ENCODE data around the gene SLITRK1. TPM values are rescaled to one million over a fixed set of nuclear protein-coding genes. Genes with fewer than 3 reads are reported as not detected.

SLITRK1 gene
- total and polyA plus RNA-seq, 5 donors: not detected

GRCh38 chr13:83882606-83882959 lies 309 bp upstream of the SLITRK1 start:
- WGBS: 9% methylated on average over 9 of the region's 9 CpGs
- H3K27me3 ChIP-seq (ENCODE audit: control insufficient read depth, insufficient read depth): no peaks in the 10 kb centered on the region

GRCh38 chr13:83881140-83881684 lies 1.1 kb downstream of the SLITRK1 start:
- ATAC-seq (no peak), DNase-seq (no peak)
- intact Hi-C loops (cut with DNase I): no loop called here
- H3K27ac ChIP-seq (ENCODE audit: low read length): no peak overlapping the region
- H3K4me3 ChIP-seq (ENCODE audit: low read length): no peak overlapping the region
- 3% methylated on average over 19 of the region's 19 CpGs for WGBS
- H3K9me3 ChIP-seq (ENCODE audit: control insufficient read depth, low read length): peaks cover 4% of the 10 kb centered on the region
- H3K27me3 ChIP-seq (ENCODE audit: control insufficient read depth, insufficient read depth): no peaks in the 10 kb centered on the region
- H3K4me1 ChIP-seq (ENCODE audit: control insufficient read depth, insufficient read depth, low read length): no peaks in the 10 kb centered on the region

More at GRCh38 chr13:83882606-83882959, 309 bp upstream of the SLITRK1 start:
- H3K4me3 ChIP-seq (ENCODE audit: low read length): no peak overlapping the region
- ATAC-seq: no peak
- no peak overlapping the region for H3K27ac ChIP-seq (ENCODE audit: low read length)
- DNase-seq: no peak
- intact Hi-C loops (cut with DNase I): no loop called here
- peaks cover 4% of the 10 kb centered on the region for H3K9me3 ChIP-seq (ENCODE audit: control insufficient read depth, low read length)
- H3K4me1 ChIP-seq (ENCODE audit: control insufficient read depth, insufficient read depth, low read length): no peaks in the 10 kb centered on the region

- whole genome bisulfite sequencing: 5% methylated on average over 26 of the region's 26 CpGs
- DNase-seq: peak in 1 of 3 donors; percentile 22
- peaks cover 4% of the 10 kb centered on the region for H3K9me3 ChIP-seq (ENCODE audit: control insufficient read depth, low read length)
- ATAC-seq: no peak
- intact Hi-C loops (cut with DNase I): no loop called here
- H3K4me3 ChIP-seq (ENCODE audit: low read length): no peak overlapping the region
- H3K27ac ChIP-seq (ENCODE audit: low read length): no peak overlapping the region
- H3K4me1 ChIP-seq (ENCODE audit: control insufficient read depth, insufficient read depth, low read length): no peaks in the 10 kb centered on the region
- H3K27me3 ChIP-seq (ENCODE audit: control insufficient read depth, insufficient read depth): no peaks in the 10 kb centered on the region
These were observed 1.8 kb downstream of the SLITRK1 start for GRCh38 chr13:83880275-83881139.

GRCh38 chr13:83879431-83880171 lies 2.7 kb downstream of the SLITRK1 start:
- no peak for ATAC-seq
- Histone ChIP-seq H3K27ac (ENCODE audit: low read length) (no peak overlapping the region), H3K4me1 (ENCODE audit: control insufficient read depth, insufficient read depth, low read length) (no peaks in the 10 kb centered on the region), H3K4me3 (ENCODE audit: low read length) (no peak overlapping the region), H3K9me3 (ENCODE audit: control insufficient read depth, low read length) (peaks cover 4% of the 10 kb centered on the region), H3K27me3 (ENCODE audit: control insufficient read depth, insufficient read depth) (no peaks in the 10 kb centered on the region)
- peak in 1 of 3 donors; percentile 15 for DNase-seq
- intact Hi-C loops (cut with DNase I): no loop called here
- whole genome bisulfite sequencing: 4% methylated on average over 33 of the region's 33 CpGs

GRCh38 chr13:83878691-83879430 lies 3.4 kb downstream of the SLITRK1 start:
- ATAC-seq (no peak), DNase-seq (peak in 2 of 3 donors; percentile 24 to 38)
- no peak overlapping the region for H3K27ac ChIP-seq (ENCODE audit: low read length)
- no peak overlapping the region for H3K4me3 ChIP-seq (ENCODE audit: low read length)
- 5% methylated on average over 31 of the region's 31 CpGs for WGBS
- H3K27me3 ChIP-seq (ENCODE audit: control insufficient read depth, insufficient read depth): no peaks in the 10 kb centered on the region
- H3K9me3 ChIP-seq (ENCODE audit: control insufficient read depth, low read length): peaks cover 4% of the 10 kb centered on the region
- no peaks in the 10 kb centered on the region for H3K4me1 ChIP-seq (ENCODE audit: control insufficient read depth, insufficient read depth, low read length)
- intact Hi-C loops (cut with DNase I): no loop called here

- no peaks in the 10 kb centered on the region for H3K4me1 ChIP-seq (ENCODE audit: control insufficient read depth, insufficient read depth, low read length)
- H3K9me3 ChIP-seq (ENCODE audit: control insufficient read depth, low read length): peaks cover 4% of the 10 kb centered on the region
- no peaks in the 10 kb centered on the region for H3K27me3 ChIP-seq (ENCODE audit: control insufficient read depth, insufficient read depth)
- ATAC-seq: no peak
- no peak overlapping the region for H3K27ac ChIP-seq (ENCODE audit: low read length)
- no peak overlapping the region for H3K4me3 ChIP-seq (ENCODE audit: low read length)
- 41% methylated on average over 12 of the region's 12 CpGs for WGBS
- DNase-seq: no peak
- intact Hi-C loops (cut with DNase I): no loop called here
These were observed 4.5 kb downstream of the SLITRK1 start for GRCh38 chr13:83877651-83878355.

- no peak for DNase-seq
- Histone ChIP-seq H3K9me3 (ENCODE audit: control insufficient read depth, low read length) (peaks cover 2% of the 10 kb centered on the region), H3K27me3 (ENCODE audit: control insufficient read depth, insufficient read depth) (no peaks in the 10 kb centered on the region), H3K4me1 (ENCODE audit: control insufficient read depth, insufficient read depth, low read length) (no peaks in the 10 kb centered on the region), H3K27ac (ENCODE audit: low read length) (no peak overlapping the region), H3K4me3 (ENCODE audit: low read length) (no peak overlapping the region)
- no peak for ATAC-seq
- intact Hi-C loops (cut with DNase I): no loop called here
- 92% methylated on average over 3 of the region's 3 CpGs for WGBS
These were observed 5.7 kb downstream of the SLITRK1 start for GRCh38 chr13:83876546-83876945.

- Histone ChIP-seq H3K27ac (ENCODE audit: low read length) (no peak overlapping the region), H3K9me3 (ENCODE audit: control insufficient read depth, low read length) (no peaks in the 10 kb centered on the region), H3K4me1 (ENCODE audit: control insufficient read depth, insufficient read depth, low read length) (no peaks in the 10 kb centered on the region), H3K4me3 (ENCODE audit: low read length) (no peak overlapping the region), H3K27me3 (ENCODE audit: control insufficient read depth, insufficient read depth) (no peaks in the 10 kb centered on the region)
- ATAC-seq: no peak
- DNase-seq: no peak
- intact Hi-C loops (cut with DNase I): no loop called here
These were observed 14.6 kb downstream of the SLITRK1 start for GRCh38 chr13:83867708-83868107.

GRCh38 chr13:83865161-83866137 lies 16.8 kb downstream of the SLITRK1 start:
- no peak overlapping the region for H3K4me3 ChIP-seq (ENCODE audit: low read length)
- DNase-seq (no peak), ATAC-seq (no peak)
- no peak overlapping the region for H3K27ac ChIP-seq (ENCODE audit: low read length)
- H3K27me3 ChIP-seq (ENCODE audit: control insufficient read depth, insufficient read depth): no peaks in the 10 kb centered on the region
- H3K4me1 ChIP-seq (ENCODE audit: control insufficient read depth, insufficient read depth, low read length): no peaks in the 10 kb centered on the region
- WGBS: 65% methylated on average over 5 of the region's 5 CpGs
- intact Hi-C loops (cut with DNase I): no loop called here
- no peaks in the 10 kb centered on the region for H3K9me3 ChIP-seq (ENCODE audit: control insufficient read depth, low read length)
